HG03565 (cell line): Measurements from ENCODE around the gene KCTD8.
"Not testable (repeated sequence)": the region's sequence is repeated elsewhere in the genome, so short reads cannot be mapped to it uniquely, and the experiment has no call there.

Source experiments
- ATAC-seq: cut with Tn5 transposase; IDR thresholded peaks from one replicate; pipeline ENCODE4 v1.9.1; 2021; ENCODE audit warnings: mild to moderate bottlenecking, moderate library complexity; ENCODE audit not compliant: unreplicated experiment

Gene KCTD8

DNA sequence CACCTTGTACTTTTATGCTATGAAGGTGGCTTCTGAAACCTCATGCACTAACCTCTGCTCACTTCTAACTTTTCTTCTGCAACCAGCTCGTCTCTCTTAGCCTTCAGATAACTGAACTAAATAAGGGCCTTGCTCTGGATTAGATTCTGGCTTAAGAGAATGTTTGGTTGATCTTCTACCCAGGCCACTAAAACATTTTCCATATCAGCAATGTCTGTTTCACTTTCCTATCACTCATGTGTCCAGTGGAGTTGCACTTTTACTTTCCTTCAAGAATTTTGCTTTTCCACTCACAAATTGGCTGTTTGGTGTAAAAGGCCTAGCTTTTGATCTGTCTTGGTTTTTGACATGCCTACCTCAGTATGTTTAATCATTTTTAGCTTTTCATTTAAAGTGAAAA, 105.8 kb downstream of the KCTD8 start:
- no peak for ATAC-seq

DNA sequence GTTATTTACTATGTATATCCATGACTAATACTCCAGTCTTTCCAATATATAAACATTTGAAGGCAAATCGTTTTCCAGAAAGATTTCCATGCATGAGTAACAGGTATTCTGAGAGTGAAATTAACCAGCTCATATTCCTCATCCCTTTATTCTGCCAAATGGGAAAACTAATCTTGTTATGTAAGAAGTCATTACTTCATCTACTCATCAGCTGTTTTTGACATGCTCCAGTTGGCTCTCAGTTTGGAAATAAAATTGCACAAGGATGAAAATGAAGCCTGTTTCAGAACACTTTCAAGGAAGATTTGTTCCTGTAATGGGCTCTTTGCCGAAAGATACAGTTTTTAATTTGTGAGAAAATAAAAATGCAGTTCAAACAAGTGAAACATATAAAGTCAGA, 121.9 kb downstream of the KCTD8 start:
- ATAC-seq: no peak

DNA sequence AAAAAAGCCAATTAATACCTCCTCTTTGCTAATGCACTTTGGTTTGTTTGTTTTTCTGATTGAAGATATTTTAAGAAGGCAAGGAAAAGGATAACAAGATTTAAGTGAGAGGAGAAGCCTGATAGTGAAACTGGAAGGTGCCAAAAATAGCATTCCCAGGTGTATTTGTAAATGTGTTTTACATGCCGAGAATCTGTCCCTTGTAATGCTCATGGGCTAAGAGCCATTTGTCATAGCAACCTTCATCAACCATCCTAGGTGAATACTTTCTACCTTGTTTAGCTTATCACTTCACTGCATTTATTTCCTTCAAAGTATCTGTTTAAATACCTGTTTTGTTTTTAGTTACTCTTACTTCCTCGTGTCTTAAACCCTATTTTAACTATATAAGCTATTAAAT, 127.8 kb downstream of the KCTD8 start:
- no peak for ATAC-seq

DNA sequence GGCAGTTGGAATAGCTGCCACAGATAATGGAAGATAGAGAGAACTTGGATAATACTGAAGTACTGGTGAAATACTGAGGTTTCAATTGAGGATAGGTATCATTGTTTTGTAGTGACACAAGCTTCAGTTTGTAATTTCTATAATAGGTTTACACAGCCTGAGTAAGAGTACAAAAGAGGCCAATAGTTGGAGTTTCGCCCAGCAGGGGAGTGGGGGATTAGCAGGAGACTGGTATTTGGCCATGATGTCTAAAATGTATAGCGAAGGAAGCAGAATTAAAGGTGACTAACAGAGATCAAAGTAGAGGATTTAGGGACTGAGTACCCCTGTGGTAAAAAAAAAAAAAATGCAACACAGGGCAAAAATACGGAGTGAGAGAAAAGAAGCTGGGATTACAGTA, 129.5 kb downstream of the KCTD8 start:
- no peak for ATAC-seq

DNA sequence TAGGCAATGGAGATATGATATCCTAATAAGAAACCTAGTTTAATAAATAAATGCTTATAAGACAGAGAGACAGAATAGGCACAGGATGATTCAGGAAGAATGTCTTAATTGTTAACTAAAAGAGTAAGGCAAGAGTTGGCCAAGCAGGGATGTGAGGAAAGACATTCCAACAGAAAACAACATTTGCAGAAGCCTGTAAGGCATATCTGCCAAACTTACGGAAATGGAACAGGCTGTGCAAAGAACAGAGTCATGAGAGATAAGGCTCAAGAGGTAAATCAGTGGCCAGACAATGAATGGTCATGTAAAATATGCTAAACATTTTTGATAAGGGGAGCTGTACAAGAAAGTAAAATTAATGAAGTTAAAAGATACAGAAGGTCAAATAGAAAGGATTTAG, 134.9 kb downstream of the KCTD8 start:
- ATAC-seq: no peak

DNA sequence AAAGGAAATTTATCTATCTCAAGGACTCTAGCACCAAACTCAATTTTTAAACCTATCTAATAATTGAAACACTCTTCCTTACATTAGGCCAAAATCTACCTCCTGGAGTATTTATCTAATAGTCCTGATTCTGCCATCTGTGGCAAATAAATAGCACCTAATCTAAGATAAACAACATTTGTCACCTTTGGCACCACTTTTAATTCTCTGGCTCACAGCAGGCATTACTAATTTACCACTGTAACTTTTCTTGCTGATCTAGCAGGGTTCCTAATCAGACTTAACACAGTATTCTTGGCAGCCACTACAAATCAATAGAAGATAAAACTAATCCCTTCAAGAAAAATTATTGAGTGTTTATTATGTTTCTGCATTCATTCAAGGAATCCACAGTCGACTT, 161.1 kb downstream of the KCTD8 start:
- no peak for ATAC-seq

DNA sequence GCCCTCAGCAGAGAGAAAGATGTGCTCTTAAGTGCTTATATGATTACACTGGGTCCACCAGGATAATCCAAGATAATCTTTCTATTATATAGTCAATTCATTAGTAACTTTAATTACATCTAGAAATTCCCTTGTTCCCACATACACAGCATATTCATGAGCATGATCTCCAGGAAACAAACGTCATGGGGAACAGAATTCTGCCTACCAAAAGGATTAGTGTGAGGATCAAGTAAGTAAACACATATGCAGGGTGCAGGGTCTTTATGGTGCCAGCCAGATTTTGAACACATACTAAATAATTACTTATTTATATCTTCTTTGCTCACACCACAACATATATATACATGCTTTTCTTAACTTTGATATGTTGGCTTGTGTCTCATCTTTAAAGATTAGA, 169.1 kb downstream of the KCTD8 start:
- no peak for ATAC-seq

DNA sequence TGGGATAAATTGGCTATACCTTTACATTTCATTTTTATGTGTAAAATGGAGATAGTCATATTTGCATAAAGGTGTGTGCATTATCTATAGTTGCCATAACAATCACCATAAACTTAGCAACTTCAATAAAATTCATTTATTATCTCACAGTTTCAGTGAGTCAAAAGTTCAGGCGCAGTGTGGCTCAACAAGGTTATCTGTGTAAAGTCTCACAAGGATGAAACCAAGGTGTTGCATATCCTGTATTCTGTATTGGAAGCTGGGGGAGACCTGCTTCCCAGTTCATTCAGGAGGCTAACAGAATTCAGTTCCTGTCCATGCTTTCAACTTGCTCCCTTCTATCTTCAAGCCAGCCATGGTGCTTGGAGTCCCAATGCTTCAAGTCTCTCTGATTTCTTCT, 169.5 kb downstream of the KCTD8 start:
- no peak for ATAC-seq

DNA sequence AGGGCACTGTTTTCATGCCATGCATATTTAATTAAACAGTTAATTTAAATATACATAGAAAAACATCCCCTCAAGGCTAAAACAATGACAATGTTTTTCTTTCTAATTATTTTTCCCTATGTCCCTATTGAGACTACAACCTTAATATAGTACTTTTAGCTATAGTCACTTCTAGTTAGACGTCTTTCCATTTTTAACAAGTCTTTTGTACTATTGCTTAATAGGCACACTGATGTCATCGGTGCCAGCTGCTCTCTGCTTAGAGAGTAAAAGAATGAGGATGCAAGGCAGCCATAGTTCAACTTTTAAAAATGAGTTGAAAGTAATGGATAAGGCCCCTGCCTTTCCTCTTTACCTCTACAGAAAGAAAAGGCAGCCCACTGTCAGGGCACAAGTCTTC, 191.1 kb downstream of the KCTD8 start:
- no peak for ATAC-seq

DNA sequence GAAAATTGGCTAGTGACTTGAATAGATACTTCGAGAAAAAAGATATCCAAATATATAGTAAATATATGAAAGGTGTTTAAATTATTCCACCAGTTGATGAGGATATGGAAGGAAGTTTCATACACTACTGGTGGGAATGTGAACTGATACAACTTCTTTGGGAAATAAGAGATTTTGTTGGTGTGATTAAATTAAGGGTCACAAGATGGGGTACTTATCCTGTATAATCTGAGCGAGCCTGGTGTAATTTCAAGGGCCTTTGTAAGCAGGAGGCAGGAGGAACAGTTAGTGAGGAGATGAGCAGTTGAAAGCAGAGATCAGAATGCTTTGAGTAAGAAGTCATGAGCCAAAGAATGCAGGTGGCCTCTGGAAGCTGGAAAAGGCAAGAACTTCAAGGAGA, 192.2 kb downstream of the KCTD8 start:
- ATAC-seq: no peak

DNA sequence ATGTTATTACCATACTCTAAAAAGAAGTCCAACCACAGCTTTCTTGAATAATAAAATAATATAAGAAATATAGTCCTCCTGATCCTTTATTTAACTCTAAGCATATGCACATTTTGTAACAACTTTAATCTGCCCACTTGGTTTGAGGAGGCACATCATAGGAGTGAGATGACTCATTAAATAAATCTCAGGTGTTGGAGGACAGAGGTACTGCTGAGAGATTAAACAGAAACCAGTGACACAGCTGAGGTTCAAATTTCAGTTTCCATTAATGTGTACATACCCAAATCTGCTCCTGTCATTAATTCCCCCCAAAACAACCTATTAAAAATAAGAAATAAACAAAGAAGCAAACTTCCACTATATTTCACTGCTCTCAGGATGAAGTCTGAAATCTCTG, 211.0 kb downstream of the KCTD8 start:
- no peak for ATAC-seq

DNA sequence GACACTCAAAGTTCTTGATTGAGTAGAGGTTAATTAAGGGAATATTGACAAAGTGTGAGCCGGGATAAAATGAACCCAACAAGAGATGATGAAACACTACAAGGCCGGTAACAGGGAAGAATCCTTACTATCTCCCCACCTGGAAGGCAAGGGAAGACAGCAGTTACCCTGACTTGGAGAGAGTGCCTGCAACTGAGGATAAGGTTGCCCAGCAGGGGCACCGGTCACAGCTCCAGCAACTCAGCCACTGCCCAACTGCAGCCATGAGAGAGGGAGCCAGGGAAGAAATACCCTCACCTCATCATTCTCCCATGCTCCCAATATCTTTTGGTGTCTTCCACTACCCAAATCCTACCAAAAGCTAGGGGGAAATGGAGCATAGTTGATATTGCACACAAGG, 212.7 kb downstream of the KCTD8 start:
- ATAC-seq: no peak

DNA sequence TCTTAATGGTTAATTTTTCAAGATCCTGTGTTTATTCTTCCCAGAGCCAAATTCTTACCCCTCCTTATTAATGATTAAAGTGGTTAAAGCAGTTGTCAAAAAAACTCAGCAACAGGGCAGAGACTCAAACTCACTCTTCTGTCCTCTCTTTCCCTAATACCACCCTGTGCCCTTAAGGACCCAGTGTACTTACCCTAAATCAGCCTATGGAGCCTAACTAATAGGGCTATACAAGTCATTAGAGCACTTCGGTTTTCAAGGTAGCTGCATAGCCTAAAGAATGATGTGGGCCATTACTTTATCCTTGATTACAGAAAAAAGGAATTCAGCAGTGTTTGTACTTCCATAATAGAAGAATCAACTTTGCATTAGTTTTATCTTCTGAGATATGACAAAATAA, 216.3 kb downstream of the KCTD8 start:
- ATAC-seq: no peak

DNA sequence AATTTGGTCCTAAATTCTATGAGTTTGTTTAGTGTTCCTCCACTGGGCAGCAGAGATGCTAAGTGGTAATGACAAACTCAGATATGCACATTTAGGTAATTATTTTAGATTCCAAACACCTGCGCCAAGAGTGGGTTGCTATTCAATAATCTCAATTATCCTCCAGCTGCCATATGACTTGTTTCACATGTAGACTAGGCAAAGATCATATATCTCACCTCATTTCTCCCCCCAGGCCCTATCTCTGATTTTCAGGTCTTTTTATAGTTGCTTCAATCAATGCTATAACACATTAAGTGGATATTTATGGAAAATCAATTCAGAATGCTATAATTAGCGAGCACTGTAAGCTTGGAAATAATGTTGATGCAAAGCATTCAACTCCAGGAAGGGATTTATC, 217.6 kb downstream of the KCTD8 start:
- ATAC-seq: no peak

DNA sequence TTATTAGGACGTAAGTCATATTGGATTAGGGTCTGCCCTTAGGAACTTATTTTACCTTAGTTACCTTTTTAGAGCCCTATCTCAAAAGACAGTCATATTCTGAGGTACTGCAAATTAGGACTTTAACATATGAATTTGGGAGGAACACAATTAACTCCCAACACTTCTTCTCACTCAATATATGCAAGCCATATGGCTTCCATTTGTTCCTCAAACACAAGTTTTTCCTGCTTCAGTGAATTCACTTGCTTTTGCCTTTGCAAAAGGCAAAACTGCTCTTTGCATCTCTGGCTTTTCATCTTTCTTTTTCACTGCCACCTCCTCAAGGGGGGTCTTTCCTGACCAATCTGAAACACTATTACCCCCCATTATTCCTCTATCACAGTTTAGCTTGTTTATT, 220.3 kb downstream of the KCTD8 start:
- no peak for ATAC-seq

DNA sequence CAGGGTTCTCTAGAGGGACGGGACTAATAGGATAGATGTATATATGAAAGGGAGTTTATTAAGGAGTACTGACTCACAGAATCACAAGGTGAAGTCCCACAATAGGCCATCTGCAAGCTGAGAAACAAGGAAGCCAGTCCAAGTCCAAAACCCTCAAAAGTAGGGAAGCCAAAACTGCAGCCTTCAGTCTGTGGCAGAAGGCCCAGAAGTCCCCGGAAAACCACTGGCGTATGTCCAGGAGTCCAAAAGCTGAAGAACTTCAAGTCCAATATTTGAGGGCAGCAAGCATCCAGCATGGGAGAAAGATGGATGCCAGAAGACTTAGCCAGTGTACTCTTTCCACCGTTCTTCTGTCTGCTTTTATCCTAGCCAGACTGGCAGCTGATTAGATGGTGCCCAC, 227.2 kb downstream of the KCTD8 start:
- no peak for ATAC-seq

DNA sequence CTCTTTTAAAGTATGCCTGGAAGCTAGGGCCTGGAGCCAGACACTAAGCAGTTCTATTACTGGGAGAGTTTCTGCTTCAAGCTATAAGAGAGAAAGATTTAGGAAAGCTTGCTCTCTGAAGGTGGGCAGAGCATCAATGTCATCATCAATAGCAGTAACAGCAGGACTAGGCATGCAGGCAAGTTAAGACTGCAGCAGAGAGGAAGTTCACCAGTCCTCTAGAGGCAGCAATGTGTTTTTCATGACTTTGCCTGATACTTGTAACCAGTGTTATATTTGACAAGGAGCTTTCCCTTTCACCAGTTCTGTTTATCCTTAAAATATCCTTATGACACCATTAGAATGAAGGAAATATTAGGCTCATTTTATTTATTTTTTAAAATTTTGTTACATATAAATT, 237.9 kb downstream of the KCTD8 start:
- no peak for ATAC-seq

DNA sequence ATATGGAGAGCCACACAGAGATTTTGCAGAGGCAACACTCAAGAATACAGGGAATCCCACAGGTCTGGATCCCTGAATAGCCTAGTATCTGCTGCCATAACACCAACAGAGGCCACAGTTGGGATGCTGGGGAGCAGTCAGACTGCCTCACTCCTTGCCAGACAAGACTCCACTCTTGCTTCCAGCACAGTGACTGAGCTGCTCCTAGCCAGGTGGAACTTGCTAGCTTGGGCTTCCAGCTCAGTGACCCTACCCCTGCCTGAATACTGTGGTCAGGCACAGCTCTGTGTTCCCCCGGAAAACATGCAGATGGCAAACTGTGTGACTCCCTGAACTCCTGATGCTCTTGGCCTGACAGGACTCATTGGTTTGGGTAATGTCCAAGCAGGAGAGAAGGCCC, 251.8 kb downstream of the KCTD8 start:
- ATAC-seq: no peak

DNA sequence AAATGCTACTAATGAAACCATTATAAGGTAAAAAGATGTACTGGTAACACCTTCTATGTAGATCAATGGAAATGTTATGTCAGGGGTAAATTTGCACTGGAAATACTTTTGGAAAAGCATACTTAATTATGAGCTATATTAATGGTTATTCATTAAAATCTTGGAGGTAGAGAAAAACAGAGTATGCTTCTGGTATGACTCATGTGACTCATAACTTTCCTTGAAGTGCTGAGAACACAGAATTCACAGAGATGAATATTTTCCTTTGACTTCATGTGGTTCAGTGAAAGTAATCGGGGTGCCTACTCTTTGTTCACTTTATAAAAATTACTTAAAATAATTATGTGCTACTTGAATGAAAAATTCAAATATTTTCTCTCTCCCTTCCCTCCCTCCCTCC, 254.2 kb downstream of the KCTD8 start:
- no peak for ATAC-seq

DNA sequence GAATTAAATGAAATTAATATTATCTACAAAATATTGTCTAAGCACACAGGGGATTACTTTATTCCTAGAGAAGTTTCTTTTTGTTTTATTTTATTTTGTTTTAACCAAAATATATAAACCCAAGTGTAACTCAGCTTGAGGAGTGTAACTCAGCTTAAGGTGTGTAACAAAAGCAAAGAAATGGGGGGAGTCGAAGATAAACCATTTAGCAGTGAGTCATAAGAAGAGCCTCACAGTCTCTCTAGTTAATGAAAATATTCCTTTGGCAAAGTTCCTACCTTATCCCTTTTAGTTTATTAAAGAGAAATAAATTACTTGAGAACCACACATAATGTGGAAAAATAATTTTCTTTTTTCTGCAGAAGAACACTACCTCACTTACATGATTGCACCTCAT, 261.8 kb downstream of the KCTD8 start:
- ATAC-seq: no peak

DNA sequence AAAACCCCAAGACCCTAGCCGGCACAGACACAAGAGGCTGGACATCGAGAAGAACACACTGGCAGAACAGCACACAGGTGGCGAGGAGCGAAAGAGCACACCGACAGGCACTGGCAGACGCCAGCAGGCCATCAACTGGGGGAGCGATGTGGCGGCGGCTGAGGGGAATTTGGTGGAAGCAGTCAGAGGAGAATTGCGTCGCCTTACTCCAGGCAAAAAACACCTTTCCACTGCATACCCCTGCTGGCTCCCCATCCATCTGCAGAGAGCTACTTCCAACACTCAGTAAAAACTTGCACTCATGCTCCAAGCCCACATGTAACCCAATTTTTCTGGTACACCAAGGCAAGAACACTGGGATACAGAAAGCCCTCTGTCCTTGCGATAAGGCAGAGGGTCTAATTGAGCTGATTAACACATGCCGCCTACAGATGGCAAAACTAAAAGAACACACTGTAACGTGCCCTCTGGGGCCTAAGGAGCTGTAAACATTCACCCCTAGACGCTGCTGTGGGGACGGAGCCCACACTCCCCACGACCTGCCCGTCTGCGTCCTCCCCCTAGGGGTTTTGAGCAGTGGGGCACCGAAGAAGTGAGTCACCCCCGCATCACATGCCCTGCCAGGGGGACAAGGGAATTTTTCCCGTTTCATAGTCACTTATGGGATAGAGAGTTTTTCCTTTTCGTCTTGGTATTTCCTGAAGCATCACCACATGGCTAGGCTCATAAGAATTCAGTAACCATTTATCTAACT, 262.3 kb downstream of the KCTD8 start:
- ATAC-seq: no peak

DNA sequence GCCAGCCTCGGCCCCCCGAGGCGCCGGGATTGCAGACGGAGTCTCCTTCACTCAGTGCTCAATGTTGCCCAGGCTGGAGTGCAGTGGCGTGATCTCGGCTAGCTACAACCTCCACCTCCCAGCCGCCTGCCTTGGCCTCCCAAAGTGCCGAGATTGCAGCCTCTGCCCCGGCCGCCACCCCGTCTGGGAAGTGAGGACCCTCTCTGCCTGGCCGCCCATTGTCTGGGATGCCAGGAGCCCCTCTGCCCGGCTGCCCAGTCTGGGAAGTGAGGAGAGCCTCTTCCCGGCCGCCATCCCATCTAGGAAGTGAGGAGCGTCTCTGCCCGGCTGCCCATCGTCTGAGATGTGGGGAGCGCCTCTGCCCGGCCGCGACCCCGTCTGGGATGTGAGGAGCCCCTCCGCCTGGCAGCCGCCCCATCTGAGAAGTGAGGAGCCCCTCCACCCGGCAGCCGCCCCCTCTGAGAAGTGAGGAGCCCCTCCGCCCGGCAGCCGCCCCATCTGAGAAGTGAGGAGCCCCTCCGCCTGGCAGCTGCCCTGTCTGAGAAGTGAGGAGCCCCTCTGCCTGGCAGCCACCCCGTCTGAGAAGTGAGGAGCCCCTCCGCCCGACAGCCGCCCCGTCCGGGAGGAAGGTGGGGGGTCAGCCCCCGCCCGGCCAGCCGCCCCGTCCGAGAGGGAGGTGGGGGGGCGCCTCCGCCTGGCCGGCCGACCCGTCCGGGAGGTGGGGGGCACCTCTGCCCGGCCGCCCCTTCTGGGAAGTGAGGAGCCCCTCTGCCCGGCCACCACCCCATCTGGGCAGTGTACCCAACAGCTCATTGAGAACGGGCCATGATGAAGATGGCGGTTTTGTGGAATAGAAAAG, 266.9 kb downstream of the KCTD8 start:
- ATAC-seq: not testable (repeated sequence)
